WI38 (cell line): ENCODE data around the gene PRKCB.

Experiments used
- H3K4me3 ChIP-seq: 2 replicates; pipeline ENCODE4 v1.5.1; 2011; ENCODE audit warnings: low read depth, mild to moderate bottlenecking, control low read depth, low read length
- CTCF ChIP-seq: IDR thresholded peaks from 2 replicates; pipeline ENCODE4 v1.5.1; 2012; ENCODE audit warnings: low read depth, mild to moderate bottlenecking, control low read depth, low read length

Gene PRKCB

DNA sequence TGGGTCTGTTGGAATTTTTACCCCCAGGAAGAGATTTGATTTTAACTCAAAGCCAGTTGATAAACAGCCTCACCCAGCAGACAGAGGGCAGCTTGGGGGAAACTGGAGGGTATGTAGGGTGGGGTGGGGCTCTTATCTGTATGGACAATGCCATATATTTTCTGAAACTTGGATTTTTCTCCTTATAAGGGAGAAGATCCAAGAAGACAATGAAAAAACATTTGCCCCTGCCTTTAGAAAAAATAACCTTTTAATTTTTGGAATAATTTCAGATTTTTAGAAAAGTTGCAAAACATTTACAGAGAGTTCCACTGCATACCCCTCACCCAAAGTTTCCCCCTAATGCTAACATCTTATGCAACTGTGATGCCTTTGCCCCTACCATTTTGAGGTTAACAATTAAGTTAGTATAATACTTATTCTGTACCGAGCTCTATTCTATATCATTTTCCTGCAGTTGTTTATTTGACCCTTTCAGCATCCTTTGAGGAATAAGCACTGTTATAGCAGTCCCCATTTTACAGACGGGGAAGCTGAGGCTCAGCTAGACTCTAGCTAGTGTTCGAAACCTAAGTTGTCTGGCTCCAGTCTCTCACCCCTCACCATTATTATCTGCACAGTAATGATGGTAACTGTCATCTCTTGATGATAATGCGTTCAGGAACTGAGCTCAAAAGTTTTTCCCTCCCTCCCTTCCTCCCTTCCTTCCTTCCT is 66.4 kb downstream of the PRKCB start:
- TF ChIP-seq CTCF, result no peak
- no peak overlapping the region for H3K4me3 ChIP-seq

- TF ChIP-seq CTCF, result no peak
- no peak overlapping the region for H3K4me3 ChIP-seq
Measured at GRCh38 chr16:23902748-23903414, 67.1 kb downstream of the PRKCB start.

GRCh38 chr16:23905027-23905426 is 69.2 kb downstream of the PRKCB start:
- H3K4me3 ChIP-seq, result no peak overlapping the region
- no peak for TF ChIP-seq CTCF

DNA sequence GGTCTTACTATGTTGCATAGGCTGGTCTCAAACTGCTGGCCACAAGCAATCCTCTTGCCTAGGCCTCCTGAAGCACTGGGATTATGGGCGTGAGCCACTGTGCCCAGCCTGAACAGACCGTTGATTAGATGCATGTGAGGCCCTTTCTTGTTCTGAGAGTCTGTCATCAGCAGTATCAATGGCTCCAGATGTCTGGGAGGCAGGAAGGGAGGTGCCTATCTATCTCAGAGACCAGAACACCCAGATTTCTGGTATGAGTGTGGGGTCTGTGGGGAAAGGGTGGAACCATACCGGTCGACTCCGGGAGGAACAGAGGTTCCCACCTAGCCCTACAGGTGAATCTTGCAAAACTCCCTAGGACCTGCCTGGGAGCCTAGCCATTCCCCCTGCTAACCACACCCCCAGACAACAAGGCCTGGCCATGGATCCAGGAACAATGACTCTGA is 71.7 kb downstream of the PRKCB start:
- no peak for TF ChIP-seq CTCF
- no peak overlapping the region for H3K4me3 ChIP-seq

- no peak for TF ChIP-seq CTCF
Measured at GRCh38 chr16:23907903-23908302, 72.1 kb downstream of the PRKCB start.

GRCh38 chr16:23908790-23909189 is 73.0 kb downstream of the PRKCB start:
- no peak overlapping the region for H3K4me3 ChIP-seq
- no peak for TF ChIP-seq CTCF

More at GRCh38 chr16:23907903-23908302, 72.1 kb downstream of the PRKCB start:
- H3K4me3 ChIP-seq, result no peak overlapping the region

- H3K4me3 ChIP-seq, result no peak overlapping the region
- TF ChIP-seq CTCF, result no peak
Measured at GRCh38 chr16:23909792-23910418, 74.1 kb downstream of the PRKCB start.
